GM21723 (cell line): ENCODE results near the gene HGFAC.

Experiments
- ATAC-seq: cut with Tn5 transposase; IDR thresholded peaks from one replicate; pipeline ENCODE4 v1.9.1; 2021; ENCODE audit warnings: mild to moderate bottlenecking, moderate library complexity; ENCODE audit not compliant: unreplicated experiment

Gene HGFAC

GRCh38 chr4:3471886-3472285, 30.1 kb downstream of the HGFAC start:
- ATAC-seq = no peak

GRCh38 chr4:3472411-3473141, 30.8 kb downstream of the HGFAC start:
- ATAC-seq = no peak

- ATAC-seq = no peak
These were observed 31.6 kb downstream of the HGFAC start for GRCh38 chr4:3473181-3473950.

GRCh38 chr4:3473996-3474765, 32.4 kb downstream of the HGFAC start:
- ATAC-seq = no peak

GRCh38 chr4:3475041-3475712, 33.4 kb downstream of the HGFAC start:
- ATAC-seq = no peak

- ATAC-seq = no peak
These were observed 34.0 kb downstream of the HGFAC start for GRCh38 chr4:3475713-3476260.

- ATAC-seq = no peak
These were observed 34.6 kb downstream of the HGFAC start for GRCh38 chr4:3476341-3476747.

- ATAC-seq = no peak
These were observed 35.4 kb downstream of the HGFAC start for GRCh38 chr4:3476936-3477749.

- no peak for ATAC-seq
These were observed 36.1 kb downstream of the HGFAC start for GRCh38 chr4:3477750-3478430.

GRCh38 chr4:3478446-3479357, 36.9 kb downstream of the HGFAC start:
- ATAC-seq = no peak

GRCh38 chr4:3479358-3480101, 37.8 kb downstream of the HGFAC start:
- ATAC-seq = no peak

- ATAC-seq = no peak
These were observed 38.9 kb downstream of the HGFAC start for GRCh38 chr4:3480528-3481112.

- ATAC-seq = no peak
These were observed 39.4 kb downstream of the HGFAC start for GRCh38 chr4:3481113-3481531.

- ATAC-seq = no peak
These were observed 40.1 kb downstream of the HGFAC start for GRCh38 chr4:3481783-3482393.

GRCh38 chr4:3482707-3483106, 40.9 kb downstream of the HGFAC start:
- no peak for ATAC-seq

- ATAC-seq = no peak
These were observed 41.7 kb downstream of the HGFAC start for GRCh38 chr4:3483471-3483921.
